ENCODE results near the gene KLF17. TPM values are rescaled to one million over a fixed set of nuclear protein-coding genes. Genes with fewer than 3 reads are reported as not detected.

KLF17 gene
- total RNA-seq, 4 donors from 2014 or later, result not detected

GRCh38 chr1:44090429-44091252 is 28.0 kb upstream of the KLF17 start:
- TF ChIP-seq, protein P1, sequence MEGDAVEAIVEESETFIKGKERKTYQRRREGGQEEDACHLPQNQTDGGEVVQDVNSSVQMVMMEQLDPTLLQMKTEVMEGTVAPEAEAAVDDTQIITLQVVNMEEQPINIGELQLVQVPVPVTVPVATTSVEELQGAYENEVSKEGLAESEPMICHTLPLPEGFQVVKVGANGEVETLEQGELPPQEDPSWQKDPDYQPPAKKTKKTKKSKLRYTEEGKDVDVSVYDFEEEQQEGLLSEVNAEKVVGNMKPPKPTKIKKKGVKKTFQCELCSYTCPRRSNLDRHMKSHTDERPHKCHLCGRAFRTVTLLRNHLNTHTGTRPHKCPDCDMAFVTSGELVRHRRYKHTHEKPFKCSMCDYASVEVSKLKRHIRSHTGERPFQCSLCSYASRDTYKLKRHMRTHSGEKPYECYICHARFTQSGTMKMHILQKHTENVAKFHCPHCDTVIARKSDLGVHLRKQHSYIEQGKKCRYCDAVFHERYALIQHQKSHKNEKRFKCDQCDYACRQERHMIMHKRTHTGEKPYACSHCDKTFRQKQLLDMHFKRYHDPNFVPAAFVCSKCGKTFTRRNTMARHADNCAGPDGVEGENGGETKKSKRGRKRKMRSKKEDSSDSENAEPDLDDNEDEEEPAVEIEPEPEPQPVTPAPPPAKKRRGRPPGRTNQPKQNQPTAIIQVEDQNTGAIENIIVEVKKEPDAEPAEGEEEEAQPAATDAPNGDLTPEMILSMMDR (IDR thresholded peaks at IDR 0.05; ENCODE audit: low read depth), result no peak

- TF ChIP-seq, protein P1 (IDR thresholded peaks at IDR 0.05; ENCODE audit: low read depth), result no peak
Observed at GRCh38 chr1:44094047-44094446, 24.6 kb upstream of the KLF17 start.

DNA sequence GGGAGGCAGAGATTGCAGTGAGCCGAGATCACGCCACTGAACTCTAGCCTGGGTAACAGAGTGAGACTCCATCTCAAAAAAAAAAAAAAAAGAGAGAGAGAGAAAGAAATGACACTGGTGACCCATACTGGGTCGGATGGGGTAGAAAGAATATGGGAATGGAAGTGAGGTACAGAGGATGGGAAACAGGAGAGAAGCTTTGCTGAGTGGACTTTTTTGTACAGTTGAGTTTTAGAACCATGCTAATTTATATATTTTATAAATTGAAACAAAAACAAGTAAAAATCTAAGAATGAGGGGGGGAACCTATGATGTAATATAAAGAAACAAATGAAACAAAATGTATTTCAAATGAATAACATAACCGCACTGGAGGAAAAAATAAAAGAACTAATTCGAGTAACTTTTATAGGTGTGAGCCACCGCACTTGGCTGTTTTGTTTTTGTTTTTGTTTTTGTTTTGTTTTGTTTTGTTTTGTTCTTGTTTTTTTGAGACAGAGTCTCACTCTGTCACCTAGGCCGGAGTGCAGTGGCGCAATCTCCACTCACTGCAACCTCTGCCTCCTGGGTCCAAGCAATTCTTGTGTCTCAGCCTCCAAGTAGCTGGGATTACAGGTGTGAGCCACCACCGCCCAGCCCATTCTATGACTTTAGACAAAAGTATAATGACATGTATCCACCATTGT is 18.3 kb upstream of the KLF17 start:
- TF ChIP-seq, protein P1 (IDR thresholded peaks at IDR 0.05; ENCODE audit: low read depth), result no peak

GRCh38 chr1:44101328-44101727 is 17.3 kb upstream of the KLF17 start:
- TF ChIP-seq, protein P1 (IDR thresholded peaks at IDR 0.05; ENCODE audit: low read depth), result no peak

DNA sequence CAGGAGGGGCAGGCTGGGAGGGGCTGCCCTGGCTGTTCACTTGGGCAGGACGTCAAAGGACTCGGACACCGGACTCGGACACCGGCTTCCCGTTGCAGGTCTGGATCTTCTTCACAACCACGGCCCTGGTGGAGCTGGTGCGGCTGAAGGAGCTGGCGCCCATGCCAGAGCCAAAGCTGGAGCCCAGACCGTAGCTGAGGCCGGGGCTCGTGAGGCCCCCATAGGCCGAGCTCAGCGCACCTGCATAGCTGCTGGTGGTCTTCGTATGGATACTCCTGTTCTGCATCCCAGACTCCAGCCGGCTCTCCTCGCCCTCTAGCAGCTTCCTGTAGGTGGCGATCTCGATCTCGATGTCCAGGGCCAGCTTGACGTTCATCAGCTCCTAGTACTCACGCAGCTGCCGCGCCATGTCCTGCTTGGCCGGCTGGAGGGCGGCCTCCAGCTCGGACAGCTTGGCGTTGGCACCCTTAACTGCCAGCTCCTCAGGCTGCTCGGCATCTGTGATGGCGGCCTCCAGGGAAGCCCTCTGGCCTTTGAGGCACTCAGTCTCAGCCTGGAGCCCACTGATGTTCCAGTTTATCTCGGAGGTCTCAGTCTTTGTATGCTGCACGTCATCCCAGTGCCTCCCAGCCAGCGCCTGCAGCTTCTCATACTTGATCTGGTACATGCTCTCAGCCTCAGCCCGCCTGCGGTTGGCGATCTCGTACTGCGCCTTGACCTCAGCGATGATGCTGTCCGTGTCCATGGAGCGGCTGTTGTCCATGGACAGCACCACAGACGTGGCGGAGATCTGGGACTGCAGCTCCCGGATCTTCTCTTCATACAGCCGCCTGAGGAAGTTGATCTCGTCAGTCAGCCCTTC is 15.1 kb upstream of the KLF17 start:
- TF ChIP-seq, protein P1 (IDR thresholded peaks at IDR 0.05; ENCODE audit: low read depth), result no peak

DNA sequence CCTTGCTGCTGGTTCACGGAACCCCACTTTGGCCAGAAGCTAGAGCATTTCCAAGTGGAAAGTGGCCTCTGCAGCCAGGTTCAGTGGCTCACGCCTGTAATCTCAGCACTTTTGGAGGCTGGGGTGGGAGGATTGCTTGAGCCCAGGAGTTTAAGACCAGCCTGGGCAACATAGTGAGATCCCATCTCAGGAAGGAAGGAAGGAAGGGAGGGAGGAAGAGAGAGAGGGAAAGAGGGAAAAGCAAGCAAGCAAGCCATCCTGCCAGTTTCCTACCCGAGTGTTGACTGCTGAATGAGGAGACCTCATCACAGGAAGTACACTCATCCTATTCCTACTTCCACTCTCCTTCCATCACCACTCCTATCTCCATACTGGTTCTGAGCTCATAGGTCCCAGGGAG is 12.8 kb upstream of the KLF17 start:
- TF ChIP-seq, protein P1 (IDR thresholded peaks at IDR 0.05; ENCODE audit: low read depth), result no peak
